ENCODE results near the gene CDK9. TPM values are rescaled to one million over a fixed set of nuclear protein-coding genes. Genes with fewer than 3 reads are reported as not detected.

The CDK9 gene
- total RNA-seq, 4 donors from 2014 or later, result 60.7 to 96.3 (median 70.7) TPM

DNA sequence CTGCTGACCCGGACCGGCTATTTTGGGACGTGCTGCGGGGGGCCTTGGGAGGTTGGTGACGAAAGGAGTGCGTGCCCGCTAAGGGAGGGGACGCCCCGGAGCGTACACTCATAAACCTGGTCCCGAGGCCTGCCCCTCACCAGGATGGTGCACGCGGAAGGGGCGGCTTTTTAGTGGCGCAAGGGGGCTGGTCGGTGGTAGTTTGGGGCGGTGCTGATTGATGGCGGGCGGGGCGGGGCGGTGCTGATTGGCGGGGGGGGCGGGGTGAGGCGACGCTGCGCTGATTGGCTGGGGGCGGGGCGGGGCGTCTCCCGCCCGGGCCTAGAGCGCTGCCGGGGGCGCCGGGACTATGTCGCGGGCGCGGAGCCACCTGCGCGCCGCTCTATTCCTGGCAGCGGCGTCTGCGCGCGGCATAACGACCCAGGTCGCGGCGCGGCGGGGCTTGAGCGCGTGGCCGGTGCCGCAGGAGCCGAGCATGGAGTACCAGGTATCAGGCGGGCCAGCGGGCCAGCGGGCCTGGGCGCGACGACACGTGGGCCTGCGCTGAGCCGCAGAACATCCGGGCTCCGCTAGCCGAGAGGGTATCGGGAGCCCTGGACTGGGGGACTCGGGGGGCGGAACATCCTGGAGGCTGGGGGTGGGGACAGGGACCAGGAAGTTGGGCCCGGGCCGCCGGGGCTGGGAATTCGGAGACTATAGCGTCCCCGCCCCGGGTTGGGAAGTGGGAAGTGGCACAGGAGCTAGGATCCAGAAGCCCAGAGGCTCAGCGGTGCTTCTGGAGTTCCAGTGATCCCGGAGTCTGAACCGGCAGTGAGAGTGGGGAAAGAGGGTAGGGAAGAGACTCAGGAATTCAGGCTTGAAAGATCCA, 17.0 kb downstream of the CDK9 start, which contains the start of gene FPGS:
FPGS (plus strand) TSS at position 307 of the 868 bp plus-strand sequence; CDS start at position 350, 43 bp downstream.
- DNase-seq (ENCODE audit: low spot score in 2 of 2), result peak; percentile 86 to 98
- intact Hi-C loops (cut with DNase I; ENCODE audit: low total_unique reads), result no loop called here
- 0 to 2% methylated on average over 17 to 34 of the region's 83 CpGs for WGBS, 2 donors
- TF ChIP-seq, protein P1, sequence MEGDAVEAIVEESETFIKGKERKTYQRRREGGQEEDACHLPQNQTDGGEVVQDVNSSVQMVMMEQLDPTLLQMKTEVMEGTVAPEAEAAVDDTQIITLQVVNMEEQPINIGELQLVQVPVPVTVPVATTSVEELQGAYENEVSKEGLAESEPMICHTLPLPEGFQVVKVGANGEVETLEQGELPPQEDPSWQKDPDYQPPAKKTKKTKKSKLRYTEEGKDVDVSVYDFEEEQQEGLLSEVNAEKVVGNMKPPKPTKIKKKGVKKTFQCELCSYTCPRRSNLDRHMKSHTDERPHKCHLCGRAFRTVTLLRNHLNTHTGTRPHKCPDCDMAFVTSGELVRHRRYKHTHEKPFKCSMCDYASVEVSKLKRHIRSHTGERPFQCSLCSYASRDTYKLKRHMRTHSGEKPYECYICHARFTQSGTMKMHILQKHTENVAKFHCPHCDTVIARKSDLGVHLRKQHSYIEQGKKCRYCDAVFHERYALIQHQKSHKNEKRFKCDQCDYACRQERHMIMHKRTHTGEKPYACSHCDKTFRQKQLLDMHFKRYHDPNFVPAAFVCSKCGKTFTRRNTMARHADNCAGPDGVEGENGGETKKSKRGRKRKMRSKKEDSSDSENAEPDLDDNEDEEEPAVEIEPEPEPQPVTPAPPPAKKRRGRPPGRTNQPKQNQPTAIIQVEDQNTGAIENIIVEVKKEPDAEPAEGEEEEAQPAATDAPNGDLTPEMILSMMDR (IDR thresholded peaks at IDR 0.05), result no peak
- TF ChIP-seq POLR2A (IDR thresholded peaks at IDR 0.05), result no peak
- H3K4me3 ChIP-seq (ENCODE audit: low read depth, poor library complexity, severe bottlenecking), result peak within 1 kb of the TSS; percentile 24

DNA sequence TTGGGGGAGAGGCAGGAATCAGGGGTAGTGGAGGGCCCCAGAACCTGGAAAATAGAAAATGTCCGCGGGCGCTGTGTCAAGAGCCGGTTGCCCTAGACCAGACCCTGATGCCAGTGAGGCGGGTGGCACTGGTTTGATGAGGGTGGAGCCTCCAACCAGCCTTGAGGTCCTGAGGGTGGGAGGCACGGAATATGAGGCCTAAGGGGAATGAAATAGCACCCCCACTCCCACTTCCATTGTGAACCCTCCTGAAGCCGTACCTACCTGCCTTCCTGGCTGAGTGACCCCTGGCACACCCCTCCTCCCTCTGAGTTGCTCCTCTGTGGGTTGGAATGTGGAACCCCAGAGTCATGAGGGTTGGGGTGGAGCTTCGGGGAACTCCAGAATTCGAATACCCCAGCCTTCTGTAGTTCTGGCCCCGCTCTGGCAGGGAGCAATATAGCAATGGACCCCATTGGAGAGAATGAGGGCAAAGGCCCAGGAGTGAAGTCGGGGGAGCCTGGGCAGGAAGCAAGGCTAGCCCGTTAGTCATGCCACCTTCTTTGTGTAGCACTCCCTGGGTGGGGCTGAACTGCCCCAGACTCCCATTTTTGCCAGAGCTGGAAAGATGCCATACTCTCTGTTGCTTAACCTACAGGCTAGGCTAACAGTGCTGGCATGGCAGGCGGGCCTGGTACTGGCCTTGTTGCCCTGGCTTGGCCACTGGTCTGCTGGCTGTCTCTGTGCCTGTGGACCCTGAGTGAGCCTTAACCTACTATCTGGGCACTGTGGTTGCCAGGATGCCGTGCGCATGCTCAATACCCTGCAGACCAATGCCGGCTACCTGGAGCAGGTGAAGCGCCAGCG, 17.9 kb downstream of the CDK9 start:
- intact Hi-C loops (cut with DNase I; ENCODE audit: low total_unique reads), result no loop called here
- peak overlapping the region; percentile 24 for H3K4me3 ChIP-seq (ENCODE audit: low read depth, poor library complexity, severe bottlenecking)
- TF ChIP-seq POLR2A (IDR thresholded peaks at IDR 0.05), result no peak
- TF ChIP-seq, protein P1 (IDR thresholded peaks at IDR 0.05), result no peak
- no peak for DNase-seq (ENCODE audit: low spot score in 2 of 2)
- 37% methylated on average over 18 of the region's 18 CpGs for WGBS, 2 donors

DNA sequence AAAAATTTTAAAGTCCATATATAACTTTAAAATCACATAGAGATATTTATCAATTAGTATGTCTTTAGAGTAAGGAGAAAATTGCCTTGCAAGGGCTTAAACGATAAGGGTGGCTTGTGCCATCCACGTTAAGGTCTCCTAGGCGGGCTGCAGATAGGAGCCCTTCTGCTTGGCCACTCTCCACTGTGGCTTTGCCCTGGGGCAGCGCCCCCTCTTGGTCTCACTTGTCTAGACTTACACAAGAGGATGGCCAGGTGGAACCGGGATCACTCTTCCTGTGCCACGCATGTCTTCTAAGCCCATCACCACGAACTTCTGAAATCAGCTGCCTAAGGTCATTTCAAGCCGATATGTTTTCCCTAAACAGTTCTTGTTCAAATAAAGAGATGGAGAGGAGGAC, 19.8 kb downstream of the CDK9 start:
- intact Hi-C loops (cut with DNase I; ENCODE audit: low total_unique reads), result no loop called here
- TF ChIP-seq POLR2A (IDR thresholded peaks at IDR 0.05), result no peak
- TF ChIP-seq, protein P1 (IDR thresholded peaks at IDR 0.05), result no peak
- WGBS, 2 donors, result 84 to 88% methylated on average over 8 of the region's 8 CpGs
- no peak for DNase-seq (ENCODE audit: low spot score in 2 of 2)
- no peak overlapping the region for H3K4me3 ChIP-seq (ENCODE audit: low read depth, poor library complexity, severe bottlenecking)

DNA sequence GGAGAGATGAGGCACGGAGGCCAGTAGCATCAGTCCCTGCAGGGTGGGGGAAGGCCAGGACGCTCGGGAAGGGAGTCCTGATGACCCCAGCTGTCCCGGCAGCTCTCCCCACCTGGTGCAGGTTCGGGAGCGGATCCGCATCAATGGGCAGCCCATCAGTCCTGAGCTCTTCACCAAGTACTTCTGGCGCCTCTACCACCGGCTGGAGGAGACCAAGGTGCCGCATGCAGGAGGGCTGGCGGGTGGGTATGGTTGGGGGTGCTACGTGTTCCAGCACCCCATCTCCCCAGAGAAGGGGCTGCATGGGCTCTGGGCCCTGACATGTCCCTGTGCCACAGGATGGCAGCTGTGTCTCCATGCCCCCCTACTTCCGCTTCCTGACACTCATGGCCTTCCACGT, 21.0 kb downstream of the CDK9 start:
- no peak for DNase-seq (ENCODE audit: low spot score in 2 of 2)
- TF ChIP-seq, protein P1 (IDR thresholded peaks at IDR 0.05), result no peak
- no peak for TF ChIP-seq POLR2A (IDR thresholded peaks at IDR 0.05)
- intact Hi-C loops (cut with DNase I; ENCODE audit: low total_unique reads), result no loop called here
- no peak overlapping the region for H3K4me3 ChIP-seq (ENCODE audit: low read depth, poor library complexity, severe bottlenecking)
- 94 to 97% methylated on average over 8 to 14 of the region's 14 CpGs for WGBS, 2 donors

DNA sequence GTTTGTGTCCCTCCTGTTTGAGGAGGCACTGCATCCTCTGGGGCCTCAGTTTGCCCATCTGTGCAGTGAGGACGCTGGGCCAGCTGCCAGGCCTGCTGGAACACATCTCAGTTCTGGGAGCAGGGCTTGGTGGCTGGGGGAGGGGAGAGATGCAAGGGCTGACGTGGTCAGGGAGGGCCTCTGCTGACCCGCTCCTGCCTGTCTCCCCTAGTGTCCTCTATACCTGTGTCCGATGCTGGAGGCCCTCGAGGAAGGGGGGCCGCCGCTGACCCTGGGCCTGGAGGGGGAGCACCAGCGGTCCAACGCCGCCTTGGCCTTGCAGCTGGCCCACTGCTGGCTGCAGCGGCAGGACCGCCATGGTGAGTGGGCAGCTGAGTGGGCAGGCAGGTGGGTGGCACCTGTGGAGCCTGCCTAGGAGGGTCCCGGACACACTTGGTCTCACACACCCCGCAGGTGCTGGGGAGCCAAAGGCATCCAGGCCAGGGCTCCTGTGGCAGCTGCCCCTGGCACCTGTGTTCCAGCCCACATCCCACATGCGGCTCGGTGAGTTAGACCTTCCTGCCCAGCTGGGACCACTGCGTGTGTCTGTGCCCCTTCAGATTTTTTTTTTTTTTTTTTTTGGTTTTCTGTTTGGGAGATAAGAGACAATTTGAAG, 22.6 kb downstream of the CDK9 start:
- TF ChIP-seq POLR2A (IDR thresholded peaks at IDR 0.05), result no peak
- TF ChIP-seq, protein P1 (IDR thresholded peaks at IDR 0.05), result no peak
- intact Hi-C loops (cut with DNase I; ENCODE audit: low total_unique reads), result no loop called here
- no peak overlapping the region for H3K4me3 ChIP-seq (ENCODE audit: low read depth, poor library complexity, severe bottlenecking)
- WGBS, 2 donors, result 93 to 96% methylated on average over 13 to 16 of the region's 17 CpGs
- no peak for DNase-seq (ENCODE audit: low spot score in 2 of 2)
